RKO (cell line): ENCODE measurements around the gene ALAS1.
"Not testable (repeated sequence)": the region's sequence is repeated elsewhere in the genome, so short reads cannot be mapped to it uniquely, and the experiment has no call there.

ENCODE experiments used
- DNase-seq: peaks from one replicate; pipeline ENCODE4 v3.0.0-alpha.2; 2016; ENCODE audit warnings: low spot score

ALAS1 gene

GRCh38 chr3:52197842-52198625, at the start of gene ALAS1:
Gene ALAS1, plus strand, starts transcription at chr3:52198160. Its CDS starts 1,082 bp downstream, at chr3:52199242.
- DNase-seq = peak; percentile 90

GRCh38 chr3:52149021-52149420, 48.9 kb upstream of the ALAS1 start:
- DNase-seq = no peak

GRCh38 chr3:52149726-52150125, 48.2 kb upstream of the ALAS1 start:
- no peak for DNase-seq

- no peak for DNase-seq
Observed at GRCh38 chr3:52150357-52150756, 47.6 kb upstream of the ALAS1 start.

GRCh38 chr3:52150860-52151259, 47.1 kb upstream of the ALAS1 start:
- no peak for DNase-seq

GRCh38 chr3:52151991-52152390, 46.0 kb upstream of the ALAS1 start:
- not testable (repeated sequence) for DNase-seq

GRCh38 chr3:52153389-52154096, 44.4 kb upstream of the ALAS1 start:
- DNase-seq = peak; percentile 70

GRCh38 chr3:52154135-52155094, 43.5 kb upstream of the ALAS1 start, which contains the start of gene POC1A:
Gene POC1A, minus strand, starts transcription at chr3:52154423. Its CDS starts 51 bp downstream, at chr3:52154372.
- DNase-seq = peak; percentile 97

GRCh38 chr3:52155912-52156311, 42.0 kb upstream of the ALAS1 start:
- DNase-seq = no peak

DNA sequence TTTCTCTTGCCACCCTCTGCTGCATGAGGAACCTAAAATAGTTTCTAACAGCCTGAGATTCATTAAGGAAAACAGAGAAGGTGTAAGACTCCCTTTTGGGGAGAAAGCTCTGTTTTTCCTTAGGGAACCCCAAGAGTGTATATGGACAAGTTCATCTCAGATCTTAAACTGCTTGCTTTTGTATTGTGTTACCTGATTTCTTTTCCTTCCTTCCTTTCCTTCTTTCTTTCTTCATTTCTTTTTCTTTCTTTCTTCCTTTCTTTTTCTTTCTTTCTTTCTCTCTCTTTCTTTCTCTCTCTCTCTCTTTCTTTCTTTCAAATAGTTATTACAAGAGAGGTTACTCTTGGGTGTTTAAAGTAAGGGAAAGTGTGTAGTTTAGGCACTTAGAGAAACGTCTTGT, 38.5 kb upstream of the ALAS1 start:
- no peak for DNase-seq

DNA sequence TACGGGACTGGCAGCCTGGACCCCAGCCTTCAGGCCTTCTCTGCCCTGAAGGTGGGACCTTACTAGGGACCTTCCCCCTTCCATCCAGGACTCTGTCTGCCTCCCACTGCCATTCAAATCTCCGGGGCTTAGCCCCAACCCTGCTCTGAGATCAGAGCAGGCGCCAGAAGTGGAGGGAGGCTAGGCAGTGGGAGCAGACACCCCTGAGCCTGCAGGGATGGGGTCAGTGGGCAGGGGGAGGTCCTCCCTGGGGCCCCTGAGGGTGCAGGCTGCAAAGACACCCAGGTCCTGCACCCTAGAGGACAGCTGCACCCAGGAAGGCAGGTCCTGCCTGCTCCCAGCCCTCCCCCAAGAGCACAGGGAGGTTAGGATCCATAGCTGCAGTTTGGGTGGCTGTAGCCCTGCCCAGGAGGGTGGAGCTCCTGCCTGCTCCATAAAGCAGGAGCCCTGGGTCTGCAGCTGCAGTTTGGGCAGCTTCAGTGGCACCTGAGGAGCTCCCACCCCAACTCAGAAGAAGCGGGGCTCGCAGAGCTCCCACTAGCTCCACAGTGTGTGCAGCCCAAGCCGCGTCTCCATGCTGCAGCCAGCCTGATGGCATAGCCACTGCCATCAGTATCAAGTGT, 35.6 kb upstream of the ALAS1 start:
- no peak for DNase-seq

DNA sequence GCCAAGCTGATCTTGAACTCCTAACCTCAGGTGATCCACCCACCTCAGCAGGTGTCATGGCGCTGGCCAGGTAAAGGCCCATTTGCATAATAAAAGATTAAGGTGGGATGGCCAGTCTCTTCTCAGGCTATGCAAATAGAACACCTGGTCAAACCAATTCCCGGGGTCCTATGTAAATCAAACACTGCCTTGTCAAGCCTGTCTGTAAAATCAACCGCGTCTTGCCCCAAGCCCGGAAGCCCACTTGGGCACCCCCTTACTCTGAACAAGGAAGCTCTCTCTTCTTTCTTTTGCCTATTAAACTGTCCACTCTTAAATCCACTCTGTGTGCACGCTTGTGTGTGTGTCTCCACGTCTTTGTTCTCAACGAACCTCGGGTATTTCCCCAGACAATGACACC, 30.7 kb upstream of the ALAS1 start:
- no peak for DNase-seq

DNA sequence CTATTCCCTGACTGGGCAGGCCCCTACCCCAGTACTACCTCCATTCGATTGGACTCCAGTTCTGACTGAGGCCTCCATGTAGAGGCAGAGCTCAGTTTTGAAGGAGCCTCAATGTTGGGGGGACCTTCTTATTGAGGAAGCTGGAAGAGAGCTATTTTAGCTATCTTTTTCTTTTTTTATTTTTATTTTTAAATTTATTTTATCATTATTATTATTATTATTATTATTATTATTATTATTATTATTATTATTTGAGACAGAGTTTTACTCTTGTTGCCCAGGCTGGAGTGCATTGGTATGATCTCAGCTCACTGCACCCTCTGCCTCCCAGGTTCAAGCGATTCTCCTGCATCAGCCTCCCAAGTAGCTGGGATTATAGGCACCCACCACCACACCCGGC, 27.7 kb upstream of the ALAS1 start:
- DNase-seq = not testable (repeated sequence)

- peak; percentile 65 for DNase-seq
Observed at GRCh38 chr3:52171514-52172261, 26.3 kb upstream of the ALAS1 start.

DNA sequence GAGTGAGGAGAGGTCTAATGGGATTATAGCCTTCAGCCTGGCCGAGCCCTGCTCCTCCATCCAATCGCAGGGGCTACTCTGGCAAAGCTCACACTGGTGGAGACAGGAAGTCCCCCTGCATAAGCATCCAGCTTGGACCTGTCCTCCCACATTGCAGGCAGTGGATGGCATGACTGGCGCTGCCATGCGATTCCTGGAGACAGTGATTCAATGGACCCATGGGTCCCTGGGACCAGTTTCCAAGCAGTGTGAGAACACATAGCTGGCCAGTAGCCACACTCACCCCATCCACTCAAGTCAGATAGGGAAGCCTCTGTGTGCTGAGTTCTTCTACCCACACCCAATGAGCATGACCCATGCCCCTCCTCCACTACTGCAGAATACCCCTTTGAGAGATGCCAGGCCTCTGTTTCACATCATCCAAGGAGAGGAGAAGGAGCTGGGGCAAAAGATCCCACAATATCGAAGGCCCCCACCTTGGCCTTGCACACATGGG, 25.6 kb upstream of the ALAS1 start:
- no peak for DNase-seq

DNA sequence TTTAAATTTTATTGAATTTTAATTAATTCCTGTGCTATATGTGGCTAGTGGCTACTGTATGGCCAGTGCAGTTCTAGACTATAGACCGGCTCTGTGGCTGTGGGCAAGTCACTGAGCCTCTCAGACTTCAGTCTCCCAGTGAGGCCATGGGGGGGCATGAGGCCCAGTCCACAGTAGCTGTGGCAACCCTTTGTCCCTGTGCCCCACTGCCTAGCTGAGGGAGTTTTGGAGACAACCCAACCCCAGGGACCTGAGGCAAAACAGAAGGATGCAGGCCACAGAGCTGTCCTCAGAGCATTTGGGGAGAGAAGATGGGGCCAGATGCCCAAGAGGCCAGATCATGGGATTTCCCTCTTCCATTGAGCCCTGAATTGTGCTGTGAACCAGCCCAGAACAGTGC, 24.9 kb upstream of the ALAS1 start:
- no peak for DNase-seq

GRCh38 chr3:52174896-52175295, 23.1 kb upstream of the ALAS1 start:
- no peak for DNase-seq

DNA sequence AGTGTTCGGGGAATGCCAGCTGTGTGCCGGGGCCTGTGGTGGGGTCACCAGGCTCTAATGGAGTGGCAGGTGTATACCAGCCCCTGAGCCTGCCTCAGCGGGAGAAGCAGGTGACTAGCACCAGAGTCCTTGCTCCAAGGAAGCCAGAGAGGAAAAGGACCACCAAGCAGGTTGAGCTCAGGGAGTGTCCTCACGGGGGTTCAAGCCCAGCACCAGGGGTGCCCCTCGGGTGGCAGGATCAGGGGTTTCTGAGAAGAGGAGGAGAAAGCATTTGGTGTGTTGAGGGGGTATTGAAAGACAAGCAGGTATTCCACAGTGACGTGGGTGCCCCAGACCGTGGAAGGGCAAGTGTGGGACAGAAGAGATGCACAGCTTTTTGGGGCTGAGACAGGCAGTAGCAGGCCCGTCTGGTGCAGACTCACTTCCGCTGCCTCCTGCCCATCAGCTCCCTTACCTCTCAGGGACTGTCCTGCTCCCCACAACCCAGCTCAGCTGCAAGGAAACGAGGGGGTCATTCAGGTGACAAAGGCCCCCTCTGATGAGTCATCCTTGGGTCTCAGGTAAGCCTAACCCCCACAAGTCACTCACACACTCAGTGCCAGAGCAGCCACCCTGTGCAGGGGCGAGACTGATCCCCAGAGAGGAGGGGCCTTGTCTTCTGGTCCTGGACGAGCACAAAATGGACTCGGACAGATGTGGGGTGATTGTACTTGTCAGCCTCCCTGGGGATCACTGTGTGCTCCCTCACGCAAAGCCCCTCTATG, 22.4 kb upstream of the ALAS1 start:
- DNase-seq = no peak

DNA sequence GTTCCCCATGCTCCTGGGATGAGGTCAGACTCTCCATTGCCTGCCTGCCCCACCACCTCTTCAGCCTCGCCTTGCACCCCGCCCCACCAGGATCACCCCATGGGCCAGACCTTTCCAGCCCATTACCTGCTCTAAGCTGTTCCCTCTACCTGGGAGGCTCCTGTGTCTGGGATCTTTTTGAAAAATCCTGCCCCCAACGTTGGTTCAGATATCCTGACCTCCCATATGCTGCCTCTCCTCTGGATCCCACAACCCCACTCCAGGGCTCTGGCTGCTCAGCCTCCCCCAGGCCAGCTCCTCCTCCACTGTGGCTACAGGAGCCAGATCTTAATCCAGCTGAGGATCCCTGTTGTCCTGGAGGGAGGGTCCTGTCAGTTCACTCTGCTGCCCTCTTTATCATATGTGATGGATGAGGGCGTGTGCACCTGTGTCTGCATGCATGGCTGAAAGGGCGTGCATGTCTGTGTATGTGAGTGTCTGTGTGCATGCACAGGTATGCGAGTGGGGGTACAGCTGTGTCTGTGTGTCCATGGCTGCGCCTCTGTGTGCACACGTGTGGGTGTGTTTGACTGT, 21.7 kb upstream of the ALAS1 start:
- no peak for DNase-seq
